NT2/D1 (cell line): ENCODE results near the gene MLC1.

Experiments
- SUZ12 ChIP-seq: IDR thresholded peaks from 2 replicates; pipeline ENCODE4 v1.6.1; 2011; ENCODE audit not compliant: insufficient read length, insufficient read depth; ENCODE audit errors: extremely low read depth
- YY1 ChIP-seq: IDR thresholded peaks from 2 replicates; pipeline ENCODE4 v1.6.1; 2011; ENCODE audit not compliant: insufficient read length, insufficient read depth

GRCh38 chr22:50032109-50032871, 52.9 kb downstream of the MLC1 start:
- TF ChIP-seq SUZ12 (no peak), YY1 (no peak)
